ENCODE results near the gene PHACTR3. TPM values are rescaled to one million over a fixed set of nuclear protein-coding genes. Genes with fewer than 3 reads are reported as not detected.

The PHACTR3 gene
- total RNA-seq, 2 donors from 2014 or later, result 0.34 TPM; not detected in 1

- intact Hi-C loops (cut with DNase I), result no loop called here
Observed at GRCh38 chr20:59688999-59689398, 84.7 kb downstream of the PHACTR3 start.

GRCh38 chr20:59690101-59690500, 85.8 kb downstream of the PHACTR3 start:
- intact Hi-C loops (cut with DNase I), result no loop called here
- 82% methylated on average over 4 of the region's 4 CpGs for WGBS
- H3K27ac ChIP-seq, result no peak overlapping the region
- H3K4me1 ChIP-seq (replicated peaks), result no peaks in the 10 kb centered on the region
- H3K36me3 ChIP-seq, result no peaks in the 10 kb centered on the region
- peaks cover 2% of the 10 kb centered on the region for H3K27me3 ChIP-seq (replicated peaks; ENCODE audit: insufficient read depth)
- no peak overlapping the region for H3K4me3 ChIP-seq
- DNase-seq (ENCODE audit: low spot score), result no peak
- no peaks in the 10 kb centered on the region for H3K9me3 ChIP-seq
- TF ChIP-seq POLR2A (IDR thresholded peaks at IDR 0.05) (no peak), POLR2AphosphoS5 (IDR thresholded peaks at IDR 0.05) (no peak), CTCF (IDR thresholded peaks at IDR 0.05) (no peak)

More at GRCh38 chr20:59688999-59689398, 84.7 kb downstream of the PHACTR3 start:
- DNase-seq (ENCODE audit: low spot score), result no peak
- no peaks in the 10 kb centered on the region for H3K36me3 ChIP-seq
- no peaks in the 10 kb centered on the region for H3K9me3 ChIP-seq
- no peak for TF ChIP-seq POLR2AphosphoS5 (IDR thresholded peaks at IDR 0.05)
- TF ChIP-seq POLR2A (IDR thresholded peaks at IDR 0.05), result no peak
- no peak for TF ChIP-seq CTCF (IDR thresholded peaks at IDR 0.05)
- no peak overlapping the region for H3K27ac ChIP-seq
- H3K27me3 ChIP-seq (replicated peaks; ENCODE audit: insufficient read depth), result no peaks in the 10 kb centered on the region
- no peak overlapping the region for H3K4me3 ChIP-seq
- WGBS, result 83% methylated on average over 7 of the region's 7 CpGs
- no peaks in the 10 kb centered on the region for H3K4me1 ChIP-seq (replicated peaks)

GRCh38 chr20:59690976-59691375, 86.6 kb downstream of the PHACTR3 start:
- intact Hi-C loops (cut with DNase I), result no loop called here
- 72% methylated on average over 4 of the region's 4 CpGs for WGBS
- Histone ChIP-seq H3K9me3 (no peaks in the 10 kb centered on the region), H3K4me3 (no peak overlapping the region), H3K36me3 (no peaks in the 10 kb centered on the region), H3K27ac (no peak overlapping the region), H3K27me3 (replicated peaks; ENCODE audit: insufficient read depth) (peaks cover 2% of the 10 kb centered on the region), H3K4me1 (replicated peaks) (no peaks in the 10 kb centered on the region)
- DNase-seq (ENCODE audit: low spot score), result no peak
- TF ChIP-seq CTCF (IDR thresholded peaks at IDR 0.05) (no peak), POLR2AphosphoS5 (IDR thresholded peaks at IDR 0.05) (no peak), POLR2A (IDR thresholded peaks at IDR 0.05) (no peak)

GRCh38 chr20:59692139-59692538, 87.8 kb downstream of the PHACTR3 start:
- DNase-seq (ENCODE audit: low spot score), result no peak
- 73% methylated on average over 3 of the region's 3 CpGs for WGBS
- H3K27me3 ChIP-seq (replicated peaks; ENCODE audit: insufficient read depth), result peaks cover 2% of the 10 kb centered on the region

More at GRCh38 chr20:59692139-59692538, 87.8 kb downstream of the PHACTR3 start:
- no peaks in the 10 kb centered on the region for H3K36me3 ChIP-seq
- no peaks in the 10 kb centered on the region for H3K9me3 ChIP-seq
- H3K27ac ChIP-seq, result no peak overlapping the region
- TF ChIP-seq POLR2AphosphoS5 (IDR thresholded peaks at IDR 0.05) (no peak), CTCF (IDR thresholded peaks at IDR 0.05) (no peak), POLR2A (IDR thresholded peaks at IDR 0.05) (no peak)
- intact Hi-C loops (cut with DNase I), result no loop called here
- no peaks in the 10 kb centered on the region for H3K4me1 ChIP-seq (replicated peaks)
- H3K4me3 ChIP-seq, result no peak overlapping the region

All from prostate gland (tissue), 2 donors.